OCI-LY7 (cell line): ENCODE measurements around the gene IGF1R. TPM values are rescaled to one million over a fixed set of nuclear protein-coding genes. Genes with fewer than 3 reads are reported as not detected.

Source experiments
- BruUV-seq: library from RNA; stranded (reverse); fragments of 400-500 nt; replicated peaks from 2 replicates; lab custom pipeline; 2021; lab: Mats Ljungman, UMichigan
- CTCF ChIA-PET: fragments of 300-600 bp; sonication (Branson Sonifier 250); formaldehyde crosslinking; loops from one replicate; lab custom pipeline; 2022; ENCODE audit warnings: antibody characterized with exemption; ENCODE audit not compliant: unreplicated experiment; lab: Charles Lee
- POLR2A ChIA-PET: fragments of 300-600 bp; sonication (Branson Sonifier 250); formaldehyde crosslinking; loops from one replicate; lab custom pipeline; 2022; ENCODE audit warnings: antibody characterized with exemption; lab: Charles Lee
- DNase-seq: peaks from one replicate; pipeline ENCODE4 v3.0.0-alpha.2; 2015; ENCODE audit warnings: low spot score
- H2AFZ ChIP-seq: fragments of 200-600 bp; sonication (generic), shearing (Covaris generic); 2 replicates; pipeline ENCODE4 v1.6.1; 2014; ENCODE audit warnings: mild to moderate bottlenecking, antibody characterized with exemption, low read length, moderate library complexity
- H3K27ac ChIP-seq: fragments of 200-600 bp; sonication (generic); 2 replicates; pipeline ENCODE4 v1.5.1; 2014; ENCODE audit warnings: mixed run types, low read depth, mild to moderate bottlenecking, moderate library complexity, low read length, inconsistent platforms; ENCODE audit not compliant: poor library complexity, severe bottlenecking
- H3K36me3 ChIP-seq: fragments of 200-600 bp; sonication (generic); 2 replicates; pipeline ENCODE4 v1.6.1; 2014; ENCODE audit warnings: mild to moderate bottlenecking, antibody characterized with exemption, low read length, moderate library complexity, mixed read lengths; ENCODE audit not compliant: insufficient read depth
- H3K4me1 ChIP-seq: fragments of 200-600 bp; sonication (generic); 2 replicates; pipeline ENCODE4 v1.5.1; 2014; ENCODE audit warnings: mild to moderate bottlenecking, low read length; ENCODE audit not compliant: insufficient read depth, poor library complexity, severe bottlenecking
- H3K4me2 ChIP-seq: fragments of 200-600 bp; sonication (generic); 2 replicates; pipeline ENCODE4 v1.6.1; 2014; ENCODE audit warnings: mild to moderate bottlenecking, low read length
- H3K4me3 ChIP-seq: fragments of 200-600 bp; sonication (generic); 2 replicates; pipeline ENCODE4 v1.5.1; 2014; ENCODE audit warnings: mild to moderate bottlenecking, low read depth, low read length; ENCODE audit not compliant: poor library complexity, severe bottlenecking
- H3K79me2 ChIP-seq: fragments of 200-600 bp; sonication (generic); 2 replicates; pipeline ENCODE4 v1.6.1; 2016; ENCODE audit warnings: low read depth, mild to moderate bottlenecking, low read length, moderate library complexity, mixed read lengths; ENCODE audit not compliant: insufficient read depth
- H3K9me2 ChIP-seq: fragments of 200-600 bp; sonication (generic); 2 replicates; pipeline ENCODE4 v1.6.1; 2016; ENCODE audit warnings: mild to moderate bottlenecking, low read length, mixed read lengths; ENCODE audit not compliant: insufficient read depth
- H3K9me3 ChIP-seq: fragments of 200-600 bp; sonication (generic); 2 replicates; pipeline ENCODE4 v1.6.1; 2014; ENCODE audit warnings: mild to moderate bottlenecking, mixed run types, low read length, mixed read lengths
- H4K20me1 ChIP-seq: fragments of 200-600 bp; sonication (generic); 2 replicates; pipeline ENCODE4 v1.6.1; 2014; ENCODE audit warnings: mild to moderate bottlenecking, antibody characterized with exemption, low read length, moderate library complexity, mixed read lengths; ENCODE audit not compliant: insufficient read depth
- CTCF ChIP-seq: fragments of 200-600 bp; sonication (generic); conservative IDR thresholded peaks from 2 replicates; pipeline ENCODE4 v1.5.1; 2014; ENCODE audit warnings: mild to moderate bottlenecking, antibody characterized with exemption, low read length, moderate library complexity, mixed read lengths
- EZH2phosphoT487 ChIP-seq: fragments of 200-600 bp; sonication (generic); IDR thresholded peaks from 2 replicates; pipeline ENCODE4 v1.6.1; 2018; ENCODE audit warnings: low read depth, borderline replicate concordance, mild to moderate bottlenecking, mixed run types, antibody characterized with exemption, low read length, moderate library complexity, mixed read lengths
- intact Hi-C: fragments of 100-400 bp; cut with micrococcal nuclease; formaldehyde crosslinking; loops from one replicate; pipeline ENCODE4 v1.10.0; 2022; ENCODE audit not compliant: unreplicated experiment
- total RNA-seq, 2 experiments: library from RNA; depleted of rRNA in 1 of 2; stranded (reverse); fragments of >200 nt in 1 of 2; shearing (Covaris generic) in 1 of 2; gene quantifications; 2 replicates each; pipeline ENCODE4 v1.2.3, GENCODE V29; 2014 to 2022

The IGF1R gene
- total RNA-seq, 2 experiments from 2014 or later: 26.5 to 29.1 TPM

GRCh38 chr15:98866511-98866910, 218.2 kb downstream of the IGF1R start:
- H3K4me3 ChIP-seq: peak overlapping the region; percentile 66
- peak overlapping the region; percentile 84 for H3K4me2 ChIP-seq
- H4K20me1 ChIP-seq: no peaks in the 10 kb centered on the region; the same call in 1 of the 2 replicates
- intact Hi-C loops: loop anchor here (5.0 kb wide), 1 partner anchor 219 kb away; the partner anchor contains the start of gene IGF1R
- no peak for DNase-seq
- peaks cover 12% of the 10 kb centered on the region; the same call in 1 of the 2 replicates for H3K79me2 ChIP-seq
- H3K9me3 ChIP-seq: no peaks in the 10 kb centered on the region
- BruUV-seq: TSS peak; percentile 72
- H3K9me2 ChIP-seq: no peaks in the 10 kb centered on the region
- peak overlapping the region; percentile 68; the same call in 1 of the 2 replicates for H2AFZ ChIP-seq
- TF ChIP-seq EZH2phosphoT487: no peak
- no peak for TF ChIP-seq CTCF
- ChIA-PET POLR2A (interaction anchor here (0.5 to 1.3 kb wide), 8 partner anchors 9 to 220 kb away, joined by 3 to 6 read pairs (median 3); no protein-coding TSS in a partner anchor), CTCF (no interaction called here)
- peak overlapping the region; percentile 78 for H3K27ac ChIP-seq
- no peaks in the 10 kb centered on the region for H3K36me3 ChIP-seq
- peaks cover 4% of the 10 kb centered on the region for H3K4me1 ChIP-seq

- no peak for TF ChIP-seq EZH2phosphoT487
- no peak for TF ChIP-seq CTCF
- Histone ChIP-seq H4K20me1 (no peaks in the 10 kb centered on the region; the same call in 1 of the 2 replicates), H2AFZ (no peak overlapping the region), H3K27ac (no peak overlapping the region), H3K36me3 (no peaks in the 10 kb centered on the region), H3K9me2 (no peaks in the 10 kb centered on the region), H3K9me3 (no peaks in the 10 kb centered on the region), H3K4me2 (no peak overlapping the region), H3K4me1 (peaks cover 5% of the 10 kb centered on the region), H3K4me3 (no peak overlapping the region), H3K79me2 (peaks cover 12% of the 10 kb centered on the region; the same call in 1 of the 2 replicates)
- intact Hi-C loops: loop anchor here (5.0 kb wide), 1 partner anchor 221 kb away; the partner anchor contains the start of gene IGF1R
- no peak for DNase-seq
- CTCF ChIA-PET: no interaction called here
- POLR2A ChIA-PET: no interaction called here
- BruUV-seq: no TSS peak
These were observed 220.2 kb downstream of the IGF1R start for GRCh38 chr15:98868564-98868963.

- ChIA-PET CTCF (interaction anchor here (0.8 kb wide), 1 partner anchor 93 kb away, joined by 3 read pairs; no protein-coding TSS in a partner anchor), POLR2A (no interaction called here)
- H3K4me1 ChIP-seq: peaks cover 9% of the 10 kb centered on the region
- H3K4me3 ChIP-seq: no peak overlapping the region
- H3K79me2 ChIP-seq: peaks cover 12% of the 10 kb centered on the region; the same call in 1 of the 2 replicates
- BruUV-seq: no TSS peak
- no peak overlapping the region for H3K27ac ChIP-seq
- no peaks in the 10 kb centered on the region for H3K9me2 ChIP-seq
- no peak overlapping the region for H2AFZ ChIP-seq
- H3K9me3 ChIP-seq: no peaks in the 10 kb centered on the region
- DNase-seq: no peak
- no peaks in the 10 kb centered on the region for H3K36me3 ChIP-seq
- no peak for TF ChIP-seq CTCF
- TF ChIP-seq EZH2phosphoT487: no peak
- H3K4me2 ChIP-seq: no peak overlapping the region
- intact Hi-C loops: no loop called here
- H4K20me1 ChIP-seq: no peaks in the 10 kb centered on the region; the same call in 1 of the 2 replicates
These were observed 222.4 kb downstream of the IGF1R start for GRCh38 chr15:98870788-98871187.
